SK-N-SH (cell line): ENCODE measurements around the gene DNAJC13. TPM values are rescaled to one million over a fixed set of nuclear protein-coding genes. Genes with fewer than 3 reads are reported as not detected.

Source experiments
- CTCF ChIA-PET: fragments of 300-600, 350-600 bp; formaldehyde crosslinking; extraction: SDS; loops from one replicate; lab custom pipeline; 2021; lab: Yijun Ruan, JAX
- POLR2A ChIA-PET: fragments of 350-600 bp; sonication (Branson Sonifier 250); formaldehyde crosslinking; extraction: SDS; loops from one replicate; lab custom pipeline; 2020; ENCODE audit warnings: antibody characterized with exemption, inconsistent platforms; lab: Yijun Ruan, JAX
- DNase-seq: peaks from one replicate; pipeline ENCODE4 v3.0.0; 2012
- H2AFZ ChIP-seq: fragments of 200-600 bp; sonication (generic); 2 replicates; pipeline ENCODE4 v1.8.1; 2016; ENCODE audit warnings: antibody characterized with exemption, mild to moderate bottlenecking, low read depth
- H3F3A ChIP-seq: fragments of 200-600 bp; sonication (generic); replicated peaks from 2 replicates; pipeline ENCODE3; 2016; ENCODE audit warnings: antibody characterized with exemption, mild to moderate bottlenecking; ENCODE audit not compliant: insufficient read depth
- H3K27ac ChIP-seq, 2 experiments: fragments of 200-500 bp in 1 of 2; fragments of 200-600 bp in 1 of 2; sonication (Bioruptor generic) in 1 of 2; sonication (generic), shearing (Covaris generic) in 1 of 2; 2 replicates each; pipeline versions ENCODE4 v1.5.1 to v1.6.1; 2014 to 2016; ENCODE audit warnings: low read depth in 2 of 2, inconsistent platforms in 1 of 2, low read length in 1 of 2, mild to moderate bottlenecking in 1 of 2, mixed read lengths in 1 of 2
- H3K27me3 ChIP-seq: fragments of 200-600 bp; sonication (generic), shearing (Covaris generic); 2 replicates; pipeline ENCODE4 v1.6.1; 2016; ENCODE audit warnings: mixed run types; ENCODE audit not compliant: insufficient read depth
- H3K36me3 ChIP-seq, 2 experiments: fragments of 200-500 bp in 1 of 2; fragments of 200-600 bp in 1 of 2; sonication (Bioruptor generic) in 1 of 2; sonication (generic) in 1 of 2; replicated peaks in 1 of 2; 2 replicates each; pipeline versions ENCODE3 to v1.5.1; 2014 to 2016; ENCODE audit warnings: low read length in 1 of 2, mild to moderate bottlenecking in 1 of 2; ENCODE audit not compliant: insufficient read depth in 2 of 2, control insufficient read depth in 1 of 2
- H3K4me1 ChIP-seq, 2 experiments: fragments of 200-500 bp in 1 of 2; fragments of 200-600 bp in 1 of 2; sonication (Bioruptor generic) in 1 of 2; sonication (generic), shearing (Covaris generic) in 1 of 2; 2 replicates each; pipeline versions ENCODE4 v1.5.1 to v1.6.1; 2014 to 2016; ENCODE audit warnings: low read depth in 1 of 2, low read length in 1 of 2, mixed run types in 1 of 2; ENCODE audit not compliant: insufficient read depth in 2 of 2, control insufficient read depth in 1 of 2
- H3K4me2 ChIP-seq: fragments of 200-600 bp; sonication (generic), shearing (Covaris generic); 2 replicates; pipeline ENCODE4 v1.6.1; 2017; ENCODE audit warnings: mixed run types
- H3K4me3 ChIP-seq, 2 experiments: fragments of 200-500 bp in 1 of 2; fragments of 200-600 bp in 1 of 2; sonication (Bioruptor generic) in 1 of 2; sonication (generic), shearing (Covaris generic) in 1 of 2; 2 replicates each; pipeline versions ENCODE4 v1.5.1 to v1.8.1; 2014 to 2016; ENCODE audit warnings: low read depth in 2 of 2, inconsistent platforms in 1 of 2, low read length in 1 of 2, mild to moderate bottlenecking in 1 of 2, mixed read lengths in 1 of 2, moderate library complexity in 1 of 2
- H3K79me2 ChIP-seq: fragments of 200-600 bp; sonication (generic); 2 replicates; pipeline ENCODE4 v1.8.1; 2017; ENCODE audit warnings: mild to moderate bottlenecking; ENCODE audit not compliant: insufficient read depth
- H3K9ac ChIP-seq: fragments of 200-600 bp; sonication (generic); 2 replicates; pipeline ENCODE4 v1.6.1; 2017; ENCODE audit warnings: mixed run types
- H3K9me2 ChIP-seq: fragments of 200-600 bp; sonication (generic); 2 replicates; pipeline ENCODE4 v1.6.1; 2017; ENCODE audit warnings: mixed run types
- H3K9me3 ChIP-seq: fragments of 200-600 bp; sonication (generic); 2 replicates; pipeline ENCODE4 v1.6.1; 2017; ENCODE audit warnings: mixed run types, mild to moderate bottlenecking, moderate library complexity
- H4K20me1 ChIP-seq: fragments of 200-600 bp; sonication (generic); 2 replicates; pipeline ENCODE4 v1.6.1; 2017; ENCODE audit warnings: mild to moderate bottlenecking, mixed run types; ENCODE audit not compliant: insufficient read depth
- CHD2 ChIP-seq: fragments of 150-350 bp; IDR thresholded peaks from 2 replicates; pipeline ENCODE4 v1.6.1; 2018; ENCODE audit warnings: low read length; ENCODE audit not compliant: partially characterized antibody
- ELF1 ChIP-seq: IDR thresholded peaks from 2 replicates; pipeline ENCODE4 v1.4.0; 2012
- EP300 ChIP-seq, 2 experiments: IDR thresholded peaks; 2 replicates each; pipeline versions ENCODE4 v1.4.0 to v1.6.1; 2012; ENCODE audit warnings: borderline replicate concordance in 1 of 2, low read depth in 1 of 2, low read length in 1 of 2
- EZH2phosphoT487 ChIP-seq: fragments of 200-600 bp; sonication (generic); IDR thresholded peaks from 2 replicates; pipeline ENCODE4 v1.6.1; 2017; ENCODE audit warnings: low read depth, mixed run types, mild to moderate bottlenecking, antibody characterized with exemption, moderate library complexity, borderline replicate concordance
- FOXM1 ChIP-seq: IDR thresholded peaks from 2 replicates; pipeline ENCODE4 v1.4.0; 2012; ENCODE audit warnings: low read depth, mild to moderate bottlenecking
- GATA2 ChIP-seq: sonication (generic); formaldehyde crosslinking; IDR thresholded peaks from 2 replicates; pipeline ENCODE4 v1.5.0; 2020; ENCODE audit warnings: mild to moderate bottlenecking, missing genetic modification reagents
- JUND ChIP-seq: IDR thresholded peaks from 2 replicates; pipeline ENCODE4 v1.4.0; 2012
- NFIC ChIP-seq: IDR thresholded peaks from 2 replicates; pipeline ENCODE4 v1.4.0; 2012; ENCODE audit warnings: borderline replicate concordance
- NRF1 ChIP-seq: IDR thresholded peaks from 2 replicates; pipeline ENCODE4 v1.6.1; 2012; ENCODE audit warnings: low read depth, mild to moderate bottlenecking, low read length
- POLR2AphosphoS5 ChIP-seq: IDR thresholded peaks from 2 replicates; pipeline ENCODE4 v1.6.1; 2012; ENCODE audit warnings: low read depth, low read length
- RCOR1 ChIP-seq: fragments of 150-350 bp; IDR thresholded peaks from 2 replicates; pipeline ENCODE4 v1.6.1; 2017; ENCODE audit warnings: antibody characterized with exemption, low read length
- SIN3A ChIP-seq: IDR thresholded peaks from 2 replicates; pipeline ENCODE4 v1.6.1; 2012; ENCODE audit warnings: low read depth, mild to moderate bottlenecking, low read length, moderate library complexity, borderline replicate concordance
- SMC3 ChIP-seq: IDR thresholded peaks from 2 replicates; pipeline ENCODE4 v1.6.1; 2012; ENCODE audit warnings: low read depth, low read length, improper control_type of control experiment
- TCF12 ChIP-seq: IDR thresholded peaks from 2 replicates; pipeline ENCODE4 v1.4.0; 2012
- TEAD4 ChIP-seq: IDR thresholded peaks from 2 replicates; pipeline ENCODE4 v1.4.0; 2012; ENCODE audit warnings: mild to moderate bottlenecking, borderline replicate concordance; ENCODE audit not compliant: insufficient read depth
- YY1 ChIP-seq: IDR thresholded peaks from 2 replicates; pipeline ENCODE4 v1.4.0; 2012; ENCODE audit warnings: low read depth, mild to moderate bottlenecking
- WGBS: methylation state at CpG from one replicate; pipeline ENCODE4 v1.1.6; 2017; ENCODE audit warnings: low lambda C conversion rate; 5-methylcytosine and 5-hydroxymethylcytosine counted together
- polyA plus RNA-seq, 3 experiments: library from polyadenylated mRNA; depleted of rRNA; stranded (reverse); fragments of >200 nt; gene quantifications; 2 replicates each; pipeline ENCODE4 v1.2.3, GENCODE V29; 2012
- TF ChIP-seq, protein P1 (sequence below): IDR thresholded peaks from 2 replicates; pipeline ENCODE4 v1.4.0; 2012; ENCODE audit warnings: low read depth
- TF ChIP-seq, protein P2 (sequence below): fragments of 150-350 bp; IDR thresholded peaks from 2 replicates; pipeline ENCODE4 v1.6.1; 2016; ENCODE audit warnings: mild to moderate bottlenecking, low read depth, low read length
- TF ChIP-seq, protein P3 (sequence below): IDR thresholded peaks from 2 replicates; pipeline ENCODE4 v1.4.0; 2012; ENCODE audit warnings: low read depth, borderline replicate concordance
- TF ChIP-seq, protein P4 (sequence below): IDR thresholded peaks from 2 replicates; pipeline ENCODE4 v1.6.1; 2012; ENCODE audit warnings: mild to moderate bottlenecking, low read depth, low read length, moderate library complexity
- TF ChIP-seq, protein P5 (sequence below): fragments of 150-350 bp; IDR thresholded peaks from 2 replicates; pipeline ENCODE4 v1.6.1; 2017; ENCODE audit warnings: antibody characterized with exemption, low read length, low read depth, borderline replicate concordance

DNAJC13 gene
- polyA plus RNA-seq, 1 of the 3 experiments (the other 2 are of a cell fraction), result 10.8 TPM

DNA sequence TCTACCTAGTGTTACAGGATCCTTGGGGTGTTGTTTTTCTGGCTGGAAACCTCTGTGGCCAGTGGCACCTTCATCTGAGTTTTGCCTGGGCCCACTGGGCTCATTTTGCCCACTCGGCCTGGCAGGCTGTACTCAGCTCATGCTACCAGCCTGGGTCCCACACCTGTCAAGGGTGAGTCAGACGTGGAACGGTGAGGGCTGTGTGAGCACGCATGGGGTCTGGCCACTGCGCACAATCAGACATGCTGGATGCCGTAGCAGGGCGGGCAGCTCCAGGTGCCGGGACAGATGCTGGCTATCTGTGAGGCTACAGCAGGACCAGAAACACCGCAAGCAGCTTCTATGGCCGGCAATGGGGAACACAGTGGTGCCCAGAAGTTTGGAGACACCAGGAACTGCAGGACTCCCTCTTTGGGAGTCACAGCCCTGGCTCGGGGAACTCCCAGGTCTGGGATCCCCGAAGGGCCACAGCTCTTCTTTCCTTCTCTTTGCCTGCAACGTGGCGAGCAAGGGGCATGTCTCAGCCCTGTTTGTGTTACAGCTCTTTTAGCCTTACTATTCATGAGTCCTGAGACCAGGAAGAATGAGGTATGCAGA is 35.9 kb upstream of the DNAJC13 start:
- no peak overlapping the region for H3K4me2 ChIP-seq
- H3K4me1 ChIP-seq, result no peaks in the 10 kb centered on the region
- no peak for TF ChIP-seq JUND
- no peak for TF ChIP-seq SIN3A
- TF ChIP-seq GATA2, result no peak
- TF ChIP-seq, protein P1, sequence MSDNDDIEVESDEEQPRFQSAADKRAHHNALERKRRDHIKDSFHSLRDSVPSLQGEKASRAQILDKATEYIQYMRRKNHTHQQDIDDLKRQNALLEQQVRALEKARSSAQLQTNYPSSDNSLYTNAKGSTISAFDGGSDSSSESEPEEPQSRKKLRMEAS, result no peak
- no peak for TF ChIP-seq TCF12
- TF ChIP-seq SMC3, result no peak
- TF ChIP-seq NRF1, result no peak
- no peak for TF ChIP-seq POLR2AphosphoS5
- TF ChIP-seq YY1, result no peak
- H3K9me2 ChIP-seq, result no peaks in the 10 kb centered on the region
- no peaks in the 10 kb centered on the region for H3K79me2 ChIP-seq
- ChIA-PET CTCF (interaction anchor here (0.7 to 1.3 kb wide), 7 partner anchors 12 to 39 kb away, joined by 3 to 5 read pairs (median 3); no protein-coding TSS in a partner anchor), POLR2A (no interaction called here)
- no peaks in the 10 kb centered on the region for H4K20me1 ChIP-seq
- H3K9me3 ChIP-seq, result no peaks in the 10 kb centered on the region
- no peak overlapping the region for H2AFZ ChIP-seq
- no peaks in the 10 kb centered on the region for H3K36me3 ChIP-seq
- 73% methylated on average over 12 of the region's 14 CpGs for WGBS
- no peaks in the 10 kb centered on the region for H3F3A ChIP-seq
- no peak overlapping the region for H3K4me3 ChIP-seq
- no peaks in the 10 kb centered on the region for H3K27me3 ChIP-seq
- no peak overlapping the region for H3K9ac ChIP-seq
- no peak overlapping the region for H3K27ac ChIP-seq
- no peak for DNase-seq

DNA sequence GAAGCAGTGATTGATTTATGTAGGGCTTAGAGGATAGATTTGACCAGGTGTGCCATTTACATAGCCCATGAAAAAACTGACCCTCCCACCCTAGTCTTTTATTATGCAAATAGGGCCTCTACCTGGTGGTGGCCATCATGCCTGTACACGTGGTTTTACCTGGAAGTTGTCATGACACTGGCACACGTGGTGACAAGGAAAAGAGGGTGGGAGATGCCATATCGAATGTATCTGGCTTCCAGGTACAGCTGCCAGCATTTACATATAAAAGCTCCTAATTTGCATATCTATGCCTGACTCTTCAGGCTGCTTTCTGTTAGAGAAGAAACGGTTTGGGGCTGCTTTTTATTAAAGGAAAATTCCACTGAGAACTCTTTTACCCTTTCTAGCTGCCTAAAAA is 35.0 kb upstream of the DNAJC13 start:
- no peak overlapping the region for H3K4me3 ChIP-seq
- ChIA-PET CTCF (interaction anchor here (0.9 to 2.1 kb wide), 6 partner anchors 15 to 40 kb away, joined by 3 to 8 read pairs (median 3); no protein-coding TSS in a partner anchor), POLR2A (no interaction called here)
- H3K9me3 ChIP-seq, result no peaks in the 10 kb centered on the region
- no peak overlapping the region for H3K27ac ChIP-seq
- H3K36me3 ChIP-seq, result no peaks in the 10 kb centered on the region
- no peak for DNase-seq
- no peaks in the 10 kb centered on the region for H4K20me1 ChIP-seq
- H3K27me3 ChIP-seq, result no peaks in the 10 kb centered on the region
- no peaks in the 10 kb centered on the region for H3F3A ChIP-seq
- WGBS, result 41% methylated on average over 4 of the region's 4 CpGs
- no peak overlapping the region for H3K4me2 ChIP-seq
- no peaks in the 10 kb centered on the region for H3K4me1 ChIP-seq
- H3K79me2 ChIP-seq, result no peaks in the 10 kb centered on the region
- H2AFZ ChIP-seq, result no peak overlapping the region
- no peaks in the 10 kb centered on the region for H3K9me2 ChIP-seq
- no peak overlapping the region for H3K9ac ChIP-seq
- TF ChIP-seq ELF1, result no peak
- no peak for TF ChIP-seq YY1
- TF ChIP-seq EP300 (IDR thresholded peaks at IDR 0.05; ENCODE audit: borderline replicate concordance in 1 of 2, low read depth in 1 of 2, low read length in 1 of 2), result no peak
- no peak for TF ChIP-seq EZH2phosphoT487
- no peak for TF ChIP-seq NFIC
- TF ChIP-seq, protein P2, sequence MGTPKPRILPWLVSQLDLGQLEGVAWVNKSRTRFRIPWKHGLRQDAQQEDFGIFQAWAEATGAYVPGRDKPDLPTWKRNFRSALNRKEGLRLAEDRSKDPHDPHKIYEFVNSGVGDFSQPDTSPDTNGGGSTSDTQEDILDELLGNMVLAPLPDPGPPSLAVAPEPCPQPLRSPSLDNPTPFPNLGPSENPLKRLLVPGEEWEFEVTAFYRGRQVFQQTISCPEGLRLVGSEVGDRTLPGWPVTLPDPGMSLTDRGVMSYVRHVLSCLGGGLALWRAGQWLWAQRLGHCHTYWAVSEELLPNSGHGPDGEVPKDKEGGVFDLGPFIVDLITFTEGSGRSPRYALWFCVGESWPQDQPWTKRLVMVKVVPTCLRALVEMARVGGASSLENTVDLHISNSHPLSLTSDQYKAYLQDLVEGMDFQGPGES, result no peak
- TF ChIP-seq, protein P3, sequence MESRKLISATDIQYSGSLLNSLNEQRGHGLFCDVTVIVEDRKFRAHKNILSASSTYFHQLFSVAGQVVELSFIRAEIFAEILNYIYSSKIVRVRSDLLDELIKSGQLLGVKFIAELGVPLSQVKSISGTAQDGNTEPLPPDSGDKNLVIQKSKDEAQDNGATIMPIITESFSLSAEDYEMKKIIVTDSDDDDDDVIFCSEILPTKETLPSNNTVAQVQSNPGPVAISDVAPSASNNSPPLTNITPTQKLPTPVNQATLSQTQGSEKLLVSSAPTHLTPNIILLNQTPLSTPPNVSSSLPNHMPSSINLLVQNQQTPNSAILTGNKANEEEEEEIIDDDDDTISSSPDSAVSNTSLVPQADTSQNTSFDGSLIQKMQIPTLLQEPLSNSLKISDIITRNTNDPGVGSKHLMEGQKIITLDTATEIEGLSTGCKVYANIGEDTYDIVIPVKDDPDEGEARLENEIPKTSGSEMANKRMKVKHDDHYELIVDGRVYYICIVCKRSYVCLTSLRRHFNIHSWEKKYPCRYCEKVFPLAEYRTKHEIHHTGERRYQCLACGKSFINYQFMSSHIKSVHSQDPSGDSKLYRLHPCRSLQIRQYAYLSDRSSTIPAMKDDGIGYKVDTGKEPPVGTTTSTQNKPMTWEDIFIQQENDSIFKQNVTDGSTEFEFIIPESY, result no peak
- no peak for TF ChIP-seq TEAD4
- no peak for TF ChIP-seq FOXM1
- TF ChIP-seq, protein P4, sequence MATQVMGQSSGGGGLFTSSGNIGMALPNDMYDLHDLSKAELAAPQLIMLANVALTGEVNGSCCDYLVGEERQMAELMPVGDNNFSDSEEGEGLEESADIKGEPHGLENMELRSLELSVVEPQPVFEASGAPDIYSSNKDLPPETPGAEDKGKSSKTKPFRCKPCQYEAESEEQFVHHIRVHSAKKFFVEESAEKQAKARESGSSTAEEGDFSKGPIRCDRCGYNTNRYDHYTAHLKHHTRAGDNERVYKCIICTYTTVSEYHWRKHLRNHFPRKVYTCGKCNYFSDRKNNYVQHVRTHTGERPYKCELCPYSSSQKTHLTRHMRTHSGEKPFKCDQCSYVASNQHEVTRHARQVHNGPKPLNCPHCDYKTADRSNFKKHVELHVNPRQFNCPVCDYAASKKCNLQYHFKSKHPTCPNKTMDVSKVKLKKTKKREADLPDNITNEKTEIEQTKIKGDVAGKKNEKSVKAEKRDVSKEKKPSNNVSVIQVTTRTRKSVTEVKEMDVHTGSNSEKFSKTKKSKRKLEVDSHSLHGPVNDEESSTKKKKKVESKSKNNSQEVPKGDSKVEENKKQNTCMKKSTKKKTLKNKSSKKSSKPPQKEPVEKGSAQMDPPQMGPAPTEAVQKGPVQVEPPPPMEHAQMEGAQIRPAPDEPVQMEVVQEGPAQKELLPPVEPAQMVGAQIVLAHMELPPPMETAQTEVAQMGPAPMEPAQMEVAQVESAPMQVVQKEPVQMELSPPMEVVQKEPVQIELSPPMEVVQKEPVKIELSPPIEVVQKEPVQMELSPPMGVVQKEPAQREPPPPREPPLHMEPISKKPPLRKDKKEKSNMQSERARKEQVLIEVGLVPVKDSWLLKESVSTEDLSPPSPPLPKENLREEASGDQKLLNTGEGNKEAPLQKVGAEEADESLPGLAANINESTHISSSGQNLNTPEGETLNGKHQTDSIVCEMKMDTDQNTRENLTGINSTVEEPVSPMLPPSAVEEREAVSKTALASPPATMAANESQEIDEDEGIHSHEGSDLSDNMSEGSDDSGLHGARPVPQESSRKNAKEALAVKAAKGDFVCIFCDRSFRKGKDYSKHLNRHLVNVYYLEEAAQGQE, result no peak
- no peak for TF ChIP-seq GATA2
- TF ChIP-seq RCOR1, result no peak
- no peak for TF ChIP-seq CHD2
- TF ChIP-seq JUND, result no peak
- no peak for TF ChIP-seq SIN3A
- TF ChIP-seq, protein P5, sequence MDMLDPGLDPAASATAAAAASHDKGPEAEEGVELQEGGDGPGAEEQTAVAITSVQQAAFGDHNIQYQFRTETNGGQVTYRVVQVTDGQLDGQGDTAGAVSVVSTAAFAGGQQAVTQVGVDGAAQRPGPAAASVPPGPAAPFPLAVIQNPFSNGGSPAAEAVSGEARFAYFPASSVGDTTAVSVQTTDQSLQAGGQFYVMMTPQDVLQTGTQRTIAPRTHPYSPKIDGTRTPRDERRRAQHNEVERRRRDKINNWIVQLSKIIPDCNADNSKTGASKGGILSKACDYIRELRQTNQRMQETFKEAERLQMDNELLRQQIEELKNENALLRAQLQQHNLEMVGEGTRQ, result no peak
